ENCODE results near the gene THRA. TPM values are rescaled to one million over a fixed set of nuclear protein-coding genes. Genes with fewer than 3 reads are reported as not detected.

THRA gene
- total RNA-seq, 1 experiment from 2014 or later, result 10.1 TPM

DNA sequence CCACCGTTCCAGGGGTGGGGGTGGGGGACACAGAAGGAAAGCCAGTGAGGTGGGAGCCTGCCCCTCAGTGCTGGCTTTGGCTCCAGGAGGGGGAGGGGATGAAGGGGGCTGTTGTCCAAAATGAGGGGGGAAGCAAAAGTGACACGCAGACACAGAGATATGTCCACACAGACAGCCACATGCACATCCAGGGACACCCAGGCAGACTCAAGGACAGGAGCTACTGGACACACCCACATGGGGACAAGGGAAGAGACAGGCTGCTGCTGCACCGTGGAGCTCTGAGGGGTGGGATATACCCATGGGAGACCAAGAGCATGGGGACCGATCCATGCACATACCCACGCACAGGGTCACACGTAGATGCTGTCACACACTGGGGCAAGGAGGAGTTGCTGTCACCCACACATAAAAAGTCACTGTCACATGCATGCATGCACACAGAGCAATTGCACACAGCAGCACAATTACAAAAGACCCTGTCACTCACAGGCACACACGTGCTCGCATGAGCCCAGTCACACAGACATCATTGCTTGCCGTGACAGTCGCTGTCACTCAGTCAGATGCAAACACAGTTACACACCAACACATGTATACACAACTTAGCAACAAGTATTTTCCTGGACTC lies 1.3 kb downstream of the THRA start:
- H4K8ac ChIP-seq (replicated peaks; ENCODE audit: insufficient read length, low read depth, low read length), result no peak overlapping the region
- H3K4ac ChIP-seq (ENCODE audit: low read depth, low read length), result no peak overlapping the region
- no peak overlapping the region for H3K56ac ChIP-seq (ENCODE audit: insufficient read length, low read depth, low read length)
- H4K5ac ChIP-seq (ENCODE audit: insufficient read length, low read depth, low read length), result no peak overlapping the region
- H3K23me2 ChIP-seq (ENCODE audit: insufficient read length, low read depth, low read length, poor library complexity, severe bottlenecking), result peaks cover 11% of the 10 kb centered on the region
- DNase-seq, result peak; percentile 29
- WGBS (ENCODE audit: extremely low coverage, insufficient read length, low lambda C conversion rate), result no CpG with 5 or more reads among the region's 10 CpGs
- Mint-ChIP-seq H3K27ac (peak overlapping the region in 1 of 3 experiments; percentile 82; a peak in 1 of 7 replicates), H3K4me3 (peak overlapping the region; percentile 77 to 91), H3K9me3 (no peaks in the 10 kb centered on the region; a peak in 1 of 5 replicates), H3K27me3 (ENCODE audit: low read depth) (peaks cover 36% of the 10 kb centered on the region), H3K36me3 (ENCODE audit: insufficient read depth in 1 of 3, low read depth in 3 of 3) (no peaks in the 10 kb centered on the region; a peak in 1 of 7 replicates), H3K4me1 (peaks cover 54 to 81% of the 10 kb centered on the region in 2 experiments)
- peaks cover 14% of the 10 kb centered on the region for H3K4me1 ChIP-seq (ENCODE audit: insufficient read depth, low read length)
- H3K4me2 ChIP-seq (ENCODE audit: insufficient read depth, insufficient read length, low read length), result peak overlapping the region; percentile 69
- H2BK120ac ChIP-seq (ENCODE audit: low read depth, low read length, poor library complexity, severe bottlenecking), result no peak overlapping the region
- no peak overlapping the region for H2AFZ ChIP-seq (ENCODE audit: low read length)
- no peak overlapping the region for H3T11ph ChIP-seq (ENCODE audit: low read length)
- peaks cover 2% of the 10 kb centered on the region; the same call in 1 of the 2 replicates for H3K27me3 ChIP-seq (ENCODE audit: insufficient read depth, low read length)
- peaks cover 3% of the 10 kb centered on the region for H4K20me1 ChIP-seq (ENCODE audit: control insufficient read depth, insufficient read depth, insufficient read length)
- H2BK12ac ChIP-seq (ENCODE audit: insufficient read length, low read depth, low read length), result no peak overlapping the region
- no peaks in the 10 kb centered on the region for H3K79me2 ChIP-seq (ENCODE audit: insufficient read depth, low read length)
- TF ChIP-seq, protein P1, sequence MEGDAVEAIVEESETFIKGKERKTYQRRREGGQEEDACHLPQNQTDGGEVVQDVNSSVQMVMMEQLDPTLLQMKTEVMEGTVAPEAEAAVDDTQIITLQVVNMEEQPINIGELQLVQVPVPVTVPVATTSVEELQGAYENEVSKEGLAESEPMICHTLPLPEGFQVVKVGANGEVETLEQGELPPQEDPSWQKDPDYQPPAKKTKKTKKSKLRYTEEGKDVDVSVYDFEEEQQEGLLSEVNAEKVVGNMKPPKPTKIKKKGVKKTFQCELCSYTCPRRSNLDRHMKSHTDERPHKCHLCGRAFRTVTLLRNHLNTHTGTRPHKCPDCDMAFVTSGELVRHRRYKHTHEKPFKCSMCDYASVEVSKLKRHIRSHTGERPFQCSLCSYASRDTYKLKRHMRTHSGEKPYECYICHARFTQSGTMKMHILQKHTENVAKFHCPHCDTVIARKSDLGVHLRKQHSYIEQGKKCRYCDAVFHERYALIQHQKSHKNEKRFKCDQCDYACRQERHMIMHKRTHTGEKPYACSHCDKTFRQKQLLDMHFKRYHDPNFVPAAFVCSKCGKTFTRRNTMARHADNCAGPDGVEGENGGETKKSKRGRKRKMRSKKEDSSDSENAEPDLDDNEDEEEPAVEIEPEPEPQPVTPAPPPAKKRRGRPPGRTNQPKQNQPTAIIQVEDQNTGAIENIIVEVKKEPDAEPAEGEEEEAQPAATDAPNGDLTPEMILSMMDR (conservative IDR thresholded peaks at IDR 0.05), result no peak
- H3K9ac ChIP-seq (ENCODE audit: extremely low read depth, insufficient read length, low read length), result no peak overlapping the region
- H2BK20ac ChIP-seq (ENCODE audit: low read depth, low read length, poor library complexity, severe bottlenecking), result no peak overlapping the region
- H3K14ac ChIP-seq (ENCODE audit: insufficient read depth, low read length), result no peak overlapping the region
- no peak overlapping the region for H2AK5ac ChIP-seq (ENCODE audit: insufficient read length, low read length)
- no peak overlapping the region for H2BK5ac ChIP-seq (ENCODE audit: insufficient read length, low read length)
- no peak overlapping the region for H4K91ac ChIP-seq (ENCODE audit: insufficient read length, low read depth, low read length)
- H3K79me1 ChIP-seq (ENCODE audit: insufficient read depth, low read depth, low read length, poor library complexity, severe bottlenecking), result no peaks in the 10 kb centered on the region
- no peak overlapping the region for H3K27ac ChIP-seq (ENCODE audit: insufficient read length, low read depth, low read length)
- H3K9me3 ChIP-seq (ENCODE audit: control insufficient read depth, low read depth, low read length), result no peaks in the 10 kb centered on the region
- H3K23ac ChIP-seq (ENCODE audit: insufficient read length, low read depth, low read length), result no peak overlapping the region
- no peak overlapping the region for H2BK15ac ChIP-seq (ENCODE audit: low read depth, low read length)
- no peak overlapping the region for H3K18ac ChIP-seq (ENCODE audit: insufficient read length, low read depth, low read length)
